Measurements from ENCODE around the gene FNBP1.
A peak's percentile ranks its signal among the peaks of the same experiment; 100 is the strongest.

Gene FNBP1

GRCh38 chr9:129962889-129963703, 79.9 kb downstream of the FNBP1 start:
- H3K9me3 ChIP-seq (ENCODE audit: insufficient read depth, low read length) = no peaks in the 10 kb centered on the region
- no peak overlapping the region for H2AFZ ChIP-seq (ENCODE audit: low read depth, low read length, severe bottlenecking)
- peak overlapping the region; percentile 74 for H3K4me2 ChIP-seq (ENCODE audit: low read depth, low read length, poor library complexity, severe bottlenecking)
- peaks cover 42% of the 10 kb centered on the region for H3K79me2 ChIP-seq (ENCODE audit: insufficient read depth, low read length)
- H3F3A ChIP-seq (ENCODE audit: insufficient read depth) = peaks cover 28% of the 10 kb centered on the region
- peak overlapping the region; percentile 42 for H3K4me3 ChIP-seq (ENCODE audit: insufficient read depth, low read length, poor library complexity, severe bottlenecking)
- peak overlapping the region; percentile 59 for H3K9ac ChIP-seq (ENCODE audit: low read length)
- peaks cover 11% of the 10 kb centered on the region; the same call in 1 of the 2 replicates for H3K36me3 ChIP-seq (ENCODE audit: low read length)
- no peaks in the 10 kb centered on the region for H3K9me2 ChIP-seq (replicated peaks; ENCODE audit: insufficient read depth, low read length)
- TF ChIP-seq CTCF (IDR thresholded peaks at IDR 0.05; ENCODE audit: insufficient read depth, low read length, poor library complexity, severe bottlenecking) (no peak), EZH2phosphoT487 (conservative IDR thresholded peaks at IDR 0.05; ENCODE audit: low read length) (no peak)
- H3K27ac ChIP-seq (ENCODE audit: low read depth, low read length) = peak overlapping the region; percentile 84
- no peaks in the 10 kb centered on the region for H3K27me3 ChIP-seq (ENCODE audit: low read length)
- H4K20me1 ChIP-seq (ENCODE audit: low read depth, low read length) = no peaks in the 10 kb centered on the region

DNA sequence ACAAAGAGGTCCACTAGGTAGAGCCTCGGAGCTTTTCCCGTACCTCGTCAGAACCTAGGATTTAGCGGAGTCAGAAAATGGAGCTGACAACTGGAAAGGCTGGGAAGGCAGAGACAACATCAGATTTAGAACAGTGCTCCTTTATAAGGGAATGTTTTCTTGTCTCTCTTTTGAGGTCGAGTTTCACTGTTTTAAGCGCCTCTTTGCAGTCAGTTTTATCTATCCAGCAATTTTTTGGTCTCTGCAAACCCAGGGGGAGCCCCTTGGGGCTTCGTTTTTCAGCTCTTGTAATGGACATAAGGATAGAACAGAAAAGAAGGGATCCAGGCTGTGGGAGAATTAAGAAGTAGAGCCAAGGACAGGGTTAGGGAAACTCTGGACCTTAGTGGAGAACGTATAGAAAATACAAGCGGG, 80.5 kb downstream of the FNBP1 start:
- peak overlapping the region; percentile 59 for H3K9ac ChIP-seq (ENCODE audit: low read length)
- H3K27ac ChIP-seq (ENCODE audit: low read depth, low read length) = peak overlapping the region; percentile 84
- H3K36me3 ChIP-seq (ENCODE audit: low read length) = peaks cover 18% of the 10 kb centered on the region; the same call in 1 of the 2 replicates
- no peaks in the 10 kb centered on the region for H3K9me3 ChIP-seq (ENCODE audit: insufficient read depth, low read length)
- no peak overlapping the region for H2AFZ ChIP-seq (ENCODE audit: low read depth, low read length, severe bottlenecking)
- H3K27me3 ChIP-seq (ENCODE audit: low read length) = no peaks in the 10 kb centered on the region
- no peaks in the 10 kb centered on the region for H4K20me1 ChIP-seq (ENCODE audit: low read depth, low read length)
- peaks cover 42% of the 10 kb centered on the region for H3K79me2 ChIP-seq (ENCODE audit: insufficient read depth, low read length)
- TF ChIP-seq EZH2phosphoT487 (conservative IDR thresholded peaks at IDR 0.05; ENCODE audit: low read length) = no peak
- no peak for TF ChIP-seq CTCF (IDR thresholded peaks at IDR 0.05; ENCODE audit: insufficient read depth, low read length, poor library complexity, severe bottlenecking)
- no peaks in the 10 kb centered on the region for H3K9me2 ChIP-seq (replicated peaks; ENCODE audit: insufficient read depth, low read length)
- H3F3A ChIP-seq (ENCODE audit: insufficient read depth) = peaks cover 26% of the 10 kb centered on the region
- H3K4me2 ChIP-seq (ENCODE audit: low read depth, low read length, poor library complexity, severe bottlenecking) = peak overlapping the region; percentile 74
- H3K4me3 ChIP-seq (ENCODE audit: insufficient read depth, low read length, poor library complexity, severe bottlenecking) = peak overlapping the region; percentile 42

- Histone ChIP-seq H3K9ac (ENCODE audit: low read length) (no peak overlapping the region), H3K9me2 (replicated peaks; ENCODE audit: insufficient read depth, low read length) (no peaks in the 10 kb centered on the region), H3K36me3 (ENCODE audit: low read length) (peaks cover 39% of the 10 kb centered on the region), H3F3A (ENCODE audit: insufficient read depth) (peaks cover 5% of the 10 kb centered on the region), H4K20me1 (ENCODE audit: low read depth, low read length) (no peaks in the 10 kb centered on the region), H3K4me2 (ENCODE audit: low read depth, low read length, poor library complexity, severe bottlenecking) (no peak overlapping the region), H3K27me3 (ENCODE audit: low read length) (no peaks in the 10 kb centered on the region), H3K4me3 (ENCODE audit: insufficient read depth, low read length, poor library complexity, severe bottlenecking) (no peak overlapping the region), H3K79me2 (ENCODE audit: insufficient read depth, low read length) (peaks cover 30% of the 10 kb centered on the region), H2AFZ (ENCODE audit: low read depth, low read length, severe bottlenecking) (no peak overlapping the region), H3K9me3 (ENCODE audit: insufficient read depth, low read length) (no peaks in the 10 kb centered on the region), H3K27ac (ENCODE audit: low read depth, low read length) (no peak overlapping the region)
- TF ChIP-seq EZH2phosphoT487 (conservative IDR thresholded peaks at IDR 0.05; ENCODE audit: low read length) (no peak), CTCF (IDR thresholded peaks at IDR 0.05; ENCODE audit: insufficient read depth, low read length, poor library complexity, severe bottlenecking) (no peak)
Observed at GRCh38 chr9:129958796-129959195, 84.2 kb downstream of the FNBP1 start.
